ENCODE measurements around the gene MAP2K5. TPM values are rescaled to one million over a fixed set of nuclear protein-coding genes. Genes with fewer than 3 reads are reported as not detected.

MAP2K5 gene
- total RNA-seq, 2 donors from 2014 or later: 20.0 to 23.9 TPM

GRCh38 chr15:67515090-67515489 is 27.4 kb upstream of the MAP2K5 start:
- DNase-seq (ENCODE audit: low spot score in 2 of 2) (no peak), ATAC-seq (no peak)
- peaks cover 15 to 20% of the 10 kb centered on the region in 2 donors for H3K36me3 Mint-ChIP-seq
- H3K27ac Mint-ChIP-seq: peak overlapping the region in 1 of 2 donors; percentile 86
- no peaks in the 10 kb centered on the region for H3K9me3 Mint-ChIP-seq

- no peaks in the 10 kb centered on the region for H3K9me3 Mint-ChIP-seq
- no peak for DNase-seq (ENCODE audit: low spot score in 2 of 2)
- H3K27ac Mint-ChIP-seq: peak overlapping the region in 1 of 2 donors; percentile 86
- ATAC-seq: no peak
- peaks cover 15 to 20% of the 10 kb centered on the region in 2 donors for H3K36me3 Mint-ChIP-seq
These were observed 26.9 kb upstream of the MAP2K5 start for GRCh38 chr15:67515557-67515956.

DNA sequence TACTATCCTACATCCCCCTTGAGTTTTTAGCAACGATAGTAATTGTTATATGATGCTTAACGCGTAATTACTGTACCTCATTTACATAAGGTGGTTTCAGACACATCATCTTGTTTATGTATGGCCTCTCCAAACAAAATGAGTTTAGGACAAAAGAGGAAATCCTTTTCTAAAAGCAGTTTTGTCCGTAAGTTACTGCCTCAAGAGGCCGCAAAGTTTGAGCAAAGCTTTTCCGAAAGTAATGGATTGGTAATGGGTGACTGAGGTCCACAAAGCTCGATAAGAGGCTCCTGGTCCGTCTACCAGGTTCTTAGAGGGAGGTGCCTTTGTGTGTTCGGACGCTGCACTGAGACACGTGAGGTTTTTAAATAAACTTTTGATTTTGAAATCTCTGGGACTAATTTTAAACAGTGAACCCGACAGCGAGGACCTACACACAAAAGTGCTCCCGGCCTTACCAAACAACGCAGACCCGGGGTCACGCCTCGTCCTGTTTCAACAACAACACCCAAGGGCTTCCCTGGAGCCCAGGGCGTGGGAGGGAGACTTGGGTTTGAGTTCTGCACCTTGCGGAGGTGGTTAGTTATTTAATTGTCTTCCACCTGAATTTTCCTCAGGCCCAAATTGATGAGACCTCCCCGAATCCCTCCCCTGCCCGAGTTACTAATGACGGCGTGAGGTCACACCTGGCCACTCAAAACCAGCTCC is 22.0 kb upstream of the MAP2K5 start:
- DNase-seq (ENCODE audit: low spot score in 2 of 2) (peak in 1 of 2 donors; percentile 9), ATAC-seq (peak in 1 of 2 donors; percentile 10)
- Mint-ChIP-seq H3K9me3 (no peaks in the 10 kb centered on the region), H3K27ac (peak overlapping the region; percentile 93 to 97), H3K36me3 (peaks cover 5 to 11% of the 10 kb centered on the region in 2 donors)

- Mint-ChIP-seq H3K27ac (peak within 1 kb of the TSS; percentile 97), H3K36me3 (peaks cover 5 to 11% of the 10 kb centered on the region in 2 donors), H3K9me3 (no peaks in the 10 kb centered on the region)
- DNase-seq (ENCODE audit: low spot score in 2 of 2): peak; percentile 87 to 92
- ATAC-seq: peak; percentile 86 to 90
These were observed 21.3 kb upstream of the MAP2K5 start, which contains the start of gene C15orf61 for GRCh38 chr15:67521029-67521782. TSS of gene C15orf61 (plus strand) at chr15:67521131. CDS start at chr15:67521249, 118 bp downstream.

- Mint-ChIP-seq H3K9me3 (no peaks in the 10 kb centered on the region), H3K27ac (peak overlapping the region; percentile 84 to 97), H3K36me3 (peaks cover 5 to 11% of the 10 kb centered on the region in 2 donors)
- DNase-seq (ENCODE audit: low spot score in 2 of 2) (no peak), ATAC-seq (no peak)
These were observed 20.5 kb upstream of the MAP2K5 start for GRCh38 chr15:67521783-67522568.

GRCh38 chr15:67523330-67523729 is 19.2 kb upstream of the MAP2K5 start:
- no peak for ATAC-seq
- no peaks in the 10 kb centered on the region for H3K9me3 Mint-ChIP-seq
- DNase-seq (ENCODE audit: low spot score in 2 of 2): no peak

DNA sequence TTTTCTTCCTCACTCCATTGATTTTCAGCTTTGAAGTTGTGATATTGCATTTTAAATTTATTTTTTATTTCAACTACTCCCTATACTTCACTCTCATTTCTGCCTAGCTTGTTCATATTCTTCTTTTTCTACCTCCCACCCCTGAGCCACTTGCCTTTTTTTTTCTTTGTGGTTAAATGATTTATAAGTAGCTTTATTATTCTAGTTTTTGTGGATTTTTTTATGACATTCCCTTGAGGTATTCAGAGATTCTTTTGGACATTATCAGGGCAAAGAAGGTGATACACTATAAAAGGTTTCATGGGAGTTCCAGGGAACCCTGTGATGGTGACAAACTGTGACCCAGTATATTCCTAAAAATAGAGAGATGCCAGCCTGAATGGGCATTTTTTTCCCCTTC is 18.3 kb upstream of the MAP2K5 start:
- DNase-seq (ENCODE audit: low spot score in 2 of 2): no peak
- Mint-ChIP-seq H3K27ac (no peak overlapping the region), H3K36me3 (peaks cover 0 to 11% of the 10 kb centered on the region in 2 donors), H3K9me3 (no peaks in the 10 kb centered on the region)
- ATAC-seq: no peak

More at GRCh38 chr15:67523330-67523729, 19.2 kb upstream of the MAP2K5 start:
- H3K36me3 Mint-ChIP-seq: peaks cover 0 to 11% of the 10 kb centered on the region in 2 donors
- no peak overlapping the region for H3K27ac Mint-ChIP-seq

GRCh38 chr15:67528513-67528912 is 14.0 kb upstream of the MAP2K5 start:
- ATAC-seq (no peak), DNase-seq (ENCODE audit: low spot score in 2 of 2) (no peak)
- H3K36me3 Mint-ChIP-seq: no peaks in the 10 kb centered on the region
- no peak overlapping the region for H3K27ac Mint-ChIP-seq
- no peaks in the 10 kb centered on the region for H3K9me3 Mint-ChIP-seq

DNA sequence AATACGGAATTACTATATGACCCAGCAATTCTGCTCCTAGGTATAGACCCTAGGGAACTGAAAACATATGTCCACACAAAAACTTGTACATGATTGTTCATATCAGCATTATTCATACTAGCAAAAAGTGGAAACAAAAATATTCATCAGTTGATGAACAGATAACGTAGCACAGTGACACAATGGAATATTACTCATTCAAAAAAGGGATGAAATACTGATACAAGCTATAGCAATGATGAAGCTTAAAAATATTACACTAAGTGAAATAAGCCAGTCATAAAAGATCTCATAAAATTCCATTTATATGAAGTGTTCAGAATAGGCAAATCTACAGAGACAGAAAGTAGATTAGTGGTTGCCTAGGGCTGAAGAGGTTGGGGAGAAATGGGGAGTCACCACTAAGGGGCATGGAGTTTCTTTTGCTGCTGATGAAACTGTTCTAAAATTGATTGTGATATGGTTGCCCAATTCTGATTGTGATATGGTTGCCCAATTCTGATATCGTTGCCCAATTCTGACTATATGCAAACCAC is 11.1 kb upstream of the MAP2K5 start:
- Mint-ChIP-seq H3K9me3 (no peaks in the 10 kb centered on the region), H3K27ac (no peak overlapping the region), H3K36me3 (no peaks in the 10 kb centered on the region)
- DNase-seq (ENCODE audit: low spot score in 2 of 2) (no peak), ATAC-seq (peak; percentile 75 to 76)

DNA sequence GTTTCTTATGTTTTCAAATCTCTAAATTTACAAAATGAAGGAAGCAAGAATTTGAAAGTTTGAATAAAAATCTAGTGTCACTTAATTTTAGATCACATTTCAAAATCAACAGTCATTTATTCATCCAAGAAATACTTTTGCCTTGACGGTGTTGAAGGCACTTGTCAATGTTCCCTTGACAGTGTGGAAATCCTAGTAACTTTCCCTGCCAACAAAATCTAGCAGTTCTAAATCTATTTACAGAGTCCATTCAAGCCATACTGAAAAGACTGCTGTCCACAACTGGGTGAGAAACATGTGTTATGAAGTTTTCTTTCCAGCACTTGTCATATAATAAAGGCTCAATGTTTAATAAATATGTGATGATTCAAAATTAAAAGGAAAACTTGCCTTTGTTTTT is 8.6 kb upstream of the MAP2K5 start:
- ATAC-seq (no peak), DNase-seq (ENCODE audit: low spot score in 2 of 2) (no peak)
- no peak overlapping the region for H3K27ac Mint-ChIP-seq
- no peaks in the 10 kb centered on the region for H3K9me3 Mint-ChIP-seq
- no peaks in the 10 kb centered on the region for H3K36me3 Mint-ChIP-seq

DNA sequence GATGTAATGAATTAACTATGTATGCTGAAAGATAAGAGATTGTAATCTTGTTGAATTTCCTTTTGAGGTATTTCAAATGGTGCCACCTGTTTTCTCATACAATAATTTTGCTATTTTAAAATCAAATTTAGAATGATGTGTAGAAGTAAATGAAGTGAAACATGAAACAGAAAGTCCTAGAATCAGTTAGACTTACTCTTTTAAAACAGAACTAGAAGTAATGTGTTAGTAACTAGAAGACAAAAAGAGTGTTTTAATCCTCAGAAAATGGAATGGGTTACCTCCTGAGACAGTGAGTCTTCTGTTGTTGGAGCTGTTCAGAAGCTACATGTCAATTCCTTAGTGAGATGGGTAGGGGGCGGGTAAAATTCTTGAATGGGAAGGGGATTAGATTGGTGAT is 8.1 kb upstream of the MAP2K5 start:
- DNase-seq (ENCODE audit: low spot score in 2 of 2) (no peak), ATAC-seq (no peak)
- no peaks in the 10 kb centered on the region for H3K36me3 Mint-ChIP-seq
- no peaks in the 10 kb centered on the region for H3K9me3 Mint-ChIP-seq
- no peak overlapping the region for H3K27ac Mint-ChIP-seq

DNA sequence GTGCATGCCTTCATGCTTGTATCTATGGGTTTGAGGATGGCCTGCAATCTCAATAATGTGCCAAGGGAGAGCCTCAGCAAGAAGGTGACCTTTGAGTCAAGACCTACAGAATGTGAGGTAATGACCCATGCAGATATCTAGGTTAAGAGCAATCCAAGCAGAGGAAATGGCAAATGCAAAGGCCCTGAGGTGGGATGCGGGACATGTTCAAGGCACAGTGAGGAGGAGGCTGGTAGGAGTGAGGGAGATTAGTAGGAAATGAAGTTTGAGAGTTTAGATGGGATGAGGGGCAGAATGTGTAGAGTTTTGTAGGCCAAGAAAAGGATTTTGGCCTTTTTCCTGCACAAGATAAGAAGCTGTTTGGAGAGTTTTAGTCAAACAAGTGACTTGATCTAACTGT is 4.7 kb upstream of the MAP2K5 start:
- no peak for DNase-seq (ENCODE audit: low spot score in 2 of 2)
- no peak overlapping the region for H3K27ac Mint-ChIP-seq
- H3K9me3 Mint-ChIP-seq: no peaks in the 10 kb centered on the region
- no peak for ATAC-seq
- H3K36me3 Mint-ChIP-seq: peaks cover 5 to 8% of the 10 kb centered on the region in 2 donors

DNA sequence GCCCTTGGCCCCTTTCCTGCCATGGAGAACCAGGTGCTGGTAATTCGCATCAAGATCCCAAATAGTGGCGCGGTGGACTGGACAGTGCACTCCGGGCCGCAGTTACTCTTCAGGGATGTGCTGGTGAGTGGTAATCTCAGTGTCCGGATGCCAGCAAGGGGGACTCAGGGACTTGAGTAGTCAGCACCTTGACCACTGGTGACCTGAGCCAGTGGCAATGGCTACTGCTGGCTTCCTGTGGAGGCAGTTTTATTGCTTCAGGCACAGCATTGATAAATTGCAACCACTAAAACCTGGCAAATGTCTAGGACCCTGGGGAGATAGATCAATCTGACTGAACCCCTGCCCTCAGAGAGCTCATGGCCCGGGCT is 830 bp downstream of the MAP2K5 start:
- no peaks in the 10 kb centered on the region for H3K9me3 Mint-ChIP-seq
- peak overlapping the region; percentile 91 to 94 for H3K27ac Mint-ChIP-seq
- peaks cover 8 to 11% of the 10 kb centered on the region in 2 donors for H3K36me3 Mint-ChIP-seq
- ATAC-seq (no peak), DNase-seq (ENCODE audit: low spot score in 2 of 2) (no peak)

GRCh38 chr15:67544475-67544874 is 2.0 kb downstream of the MAP2K5 start:
- Mint-ChIP-seq H3K36me3 (peaks cover 8 to 11% of the 10 kb centered on the region in 2 donors), H3K27ac (no peak overlapping the region), H3K9me3 (no peaks in the 10 kb centered on the region)
- DNase-seq (ENCODE audit: low spot score in 2 of 2) (no peak), ATAC-seq (no peak)

DNA sequence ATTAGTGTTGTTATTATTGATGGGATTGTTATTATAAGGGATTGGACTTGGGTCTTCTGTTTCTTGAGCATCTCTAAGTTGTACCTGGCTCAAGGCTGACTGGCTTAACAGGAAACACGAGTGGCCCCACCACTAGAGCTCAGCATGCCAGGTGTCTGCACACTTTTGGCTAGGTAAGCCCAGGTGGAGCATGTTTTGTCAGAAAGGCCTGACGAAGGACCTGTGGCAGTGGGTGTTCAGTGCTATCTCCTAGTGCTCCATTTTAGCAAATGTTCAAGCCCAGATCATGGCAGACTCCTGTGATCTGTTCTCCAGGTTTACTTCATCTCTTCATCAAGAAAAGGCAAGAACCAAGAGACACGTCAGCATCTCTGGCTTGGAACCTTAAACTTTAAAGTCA is 3.4 kb downstream of the MAP2K5 start:
- H3K9me3 Mint-ChIP-seq: no peaks in the 10 kb centered on the region
- DNase-seq (ENCODE audit: low spot score in 2 of 2) (no peak), ATAC-seq (no peak)
- peaks cover 8 to 11% of the 10 kb centered on the region in 2 donors for H3K36me3 Mint-ChIP-seq
- peak overlapping the region in 1 of 2 donors; percentile 41 for H3K27ac Mint-ChIP-seq

DNA sequence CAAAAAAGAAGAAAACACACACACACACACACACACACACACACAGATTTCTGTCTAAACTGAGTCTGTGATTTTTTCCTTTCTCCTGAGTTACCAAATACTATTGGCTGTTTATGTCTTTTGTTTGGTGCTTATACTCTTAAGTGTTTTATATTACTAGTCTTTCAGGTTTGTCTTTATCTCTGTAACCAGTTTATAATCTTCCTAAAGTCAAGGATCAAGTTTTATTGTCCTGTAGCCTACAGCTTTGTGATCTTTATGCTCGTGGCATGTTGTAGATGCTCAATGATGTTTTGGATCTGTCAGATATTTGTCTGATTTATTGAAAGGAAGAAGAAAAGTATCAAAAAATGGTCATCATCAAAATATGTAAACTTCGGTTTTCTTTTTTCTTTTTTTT is 4.6 kb downstream of the MAP2K5 start:
- Mint-ChIP-seq H3K27ac (peak overlapping the region in 1 of 2 donors; percentile 41), H3K9me3 (no peaks in the 10 kb centered on the region), H3K36me3 (peaks cover 3 to 8% of the 10 kb centered on the region in 2 donors)
- DNase-seq (ENCODE audit: low spot score in 2 of 2): no peak
- no peak for ATAC-seq

DNA sequence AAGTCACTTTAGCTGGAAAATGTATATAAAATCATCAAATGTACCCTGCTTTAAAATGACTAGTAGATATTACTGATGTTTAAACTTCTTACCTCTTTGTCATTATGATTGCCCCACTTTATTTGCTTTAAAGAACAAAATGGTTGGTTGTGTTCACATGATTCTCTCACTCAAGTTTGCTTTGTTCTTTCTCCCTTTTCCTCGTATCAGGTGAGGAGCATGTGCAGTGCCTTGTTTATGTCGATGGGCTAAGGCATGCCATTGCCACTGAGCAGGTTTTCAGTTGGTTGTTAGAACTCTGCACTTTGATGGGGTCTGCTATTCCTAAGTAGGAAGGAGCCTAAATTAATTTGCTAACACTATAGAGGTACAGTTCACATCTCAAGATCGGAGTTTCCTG is 5.3 kb downstream of the MAP2K5 start:
- ATAC-seq (no peak), DNase-seq (ENCODE audit: low spot score in 2 of 2) (no peak)
- Mint-ChIP-seq H3K36me3 (peaks cover 0 to 6% of the 10 kb centered on the region in 2 donors), H3K27ac (no peak overlapping the region), H3K9me3 (no peaks in the 10 kb centered on the region)

Data from activated naive CD4-positive, alpha-beta T cell treated with anti-CD3 and anti-CD28 coated beads, Interleukin-2, amount 50 U/mL, for 72 hours (primary cell).